H1 (cell line): Measurements from ENCODE around the gene PLXNA4. TPM values are rescaled to one million over a fixed set of nuclear protein-coding genes. Genes with fewer than 3 reads are reported as not detected.

Source experiments
- CTCF ChIA-PET: fragments of 300-600 bp; sonication (Branson Sonifier 250); formaldehyde crosslinking; loops from one replicate; lab custom pipeline; 2021; ENCODE audit not compliant: partially characterized antibody; lab: Charles Lee
- POLR2A ChIA-PET: fragments of 300-600 bp; sonication (Branson Sonifier 250); formaldehyde crosslinking; loops from one replicate; lab custom pipeline; 2021; ENCODE audit warnings: inconsistent platforms; ENCODE audit not compliant: partially characterized antibody; lab: Charles Lee
- DNase-seq, 2 experiments: peaks; one replicate each; pipeline versions ENCODE4 v3.0.0 to v3.0.0-alpha.2; 2010 to 2022; ENCODE audit warnings: low spot score in 2 of 2, low read depth in 1 of 2, mixed read lengths in 1 of 2
- FAIRE-seq: peaks from 2 replicates; lab custom pipeline; 2011; peaks lifted over from hg19 to GRCh38; lab: Jason Lieb, UNC
- H2AFZ ChIP-seq: 2 replicates; pipeline ENCODE4 v1.8.1; 2012; ENCODE audit warnings: low read length, inconsistent platforms
- H2AK5ac ChIP-seq: 2 replicates; pipeline ENCODE4 v1.6.1; 2013; ENCODE audit warnings: low read depth, low read length
- H2BK120ac ChIP-seq: replicated peaks from 2 replicates; pipeline ENCODE3; 2013; ENCODE audit warnings: low read depth, low read length, inconsistent platforms
- H2BK12ac ChIP-seq: 2 replicates; pipeline ENCODE4 v1.6.1; 2013; ENCODE audit warnings: low read depth, low read length
- H2BK15ac ChIP-seq: 2 replicates; pipeline ENCODE4 v1.6.1; 2013; ENCODE audit warnings: low read length
- H2BK20ac ChIP-seq: 2 replicates; pipeline ENCODE4 v1.6.1; 2013; ENCODE audit warnings: low read length
- H2BK5ac ChIP-seq: 2 replicates; pipeline ENCODE4 v1.6.1; 2013; ENCODE audit warnings: low read depth, low read length
- H3K14ac ChIP-seq: 2 replicates; pipeline ENCODE4 v1.6.1; 2013; ENCODE audit warnings: inconsistent platforms; ENCODE audit not compliant: insufficient read length
- H3K18ac ChIP-seq: 2 replicates; pipeline ENCODE4 v1.6.1; 2013; ENCODE audit warnings: low read length; ENCODE audit errors: extremely low read depth
- H3K23ac ChIP-seq: 2 replicates; pipeline ENCODE4 v1.6.1; 2013; ENCODE audit warnings: inconsistent platforms; ENCODE audit not compliant: insufficient read length
- H3K23me2 ChIP-seq: 2 replicates; pipeline ENCODE4 v1.6.1; 2013; ENCODE audit warnings: low read depth, low read length
- H3K27ac ChIP-seq: 2 replicates; pipeline ENCODE4 v1.6.1; 2011; ENCODE audit warnings: low read depth, low read length, inconsistent platforms
- H3K27me3 ChIP-seq, 4 experiments: replicated peaks in 1 of 4; 1 replicate in 1 of 4; 2 replicates in 3 of 4; pipeline versions ENCODE4 v1.6.1 to v1.8.1; 2011 to 2013; ENCODE audit warnings: low read length in 3 of 4, mild to moderate bottlenecking in 3 of 4, inconsistent platforms in 2 of 4, mixed read lengths in 2 of 4, moderate library complexity in 1 of 4; ENCODE audit not compliant: control insufficient read depth in 3 of 4, insufficient read depth in 3 of 4; ENCODE audit errors: extremely low read depth in 1 of 4
- H3K36me3 ChIP-seq, 4 experiments: 2 replicates each; pipeline versions ENCODE4 v1.6.1 to v1.8.1; 2011 to 2013; ENCODE audit warnings: mild to moderate bottlenecking in 4 of 4, low read length in 3 of 4, moderate library complexity in 2 of 4, control low read depth in 1 of 4, inconsistent platforms in 1 of 4; ENCODE audit not compliant: insufficient read depth in 4 of 4, control insufficient read depth in 2 of 4
- H3K4ac ChIP-seq: replicated peaks from 2 replicates; pipeline ENCODE3; 2013; ENCODE audit warnings: low read length, low read depth, mixed read lengths, inconsistent platforms; ENCODE audit not compliant: insufficient read length
- H3K4me1 ChIP-seq, 4 experiments: replicated peaks in 1 of 4; 1 replicate in 1 of 4; 2 replicates in 3 of 4; pipeline versions ENCODE4 v1.6.1 to v1.8.1; 2011 to 2013; ENCODE audit warnings: low read length in 3 of 4, inconsistent platforms in 2 of 4, mixed read lengths in 1 of 4; ENCODE audit not compliant: insufficient read depth in 4 of 4, control insufficient read depth in 3 of 4
- H3K4me2 ChIP-seq, 2 experiments: 2 replicates each; pipeline versions ENCODE4 v1.6.1 to v1.8.1; 2011 to 2013; ENCODE audit warnings: low read depth in 2 of 2, low read length in 2 of 2, control low read depth in 1 of 2, inconsistent platforms in 1 of 2, mild to moderate bottlenecking in 1 of 2; ENCODE audit not compliant: insufficient read depth in 1 of 2
- H3K4me3 ChIP-seq, 4 experiments: fragments of 200-600, 300-600 bp in 1 of 4; sonication (generic), shearing (Covaris generic), sonication (Bioruptor Twin) in 1 of 4; 2 replicates each; pipeline versions ENCODE4 v1.5.1 to v1.8.1; 2011 to 2016; ENCODE audit warnings: low read length in 4 of 4, low read depth in 3 of 4, control low read depth in 2 of 4, inconsistent platforms in 2 of 4, mild to moderate bottlenecking in 2 of 4, mixed read lengths in 1 of 4, moderate library complexity in 1 of 4; ENCODE audit not compliant: insufficient read depth in 2 of 4; ENCODE audit errors: extremely low read depth in 1 of 4
- H3K56ac ChIP-seq: replicated peaks from 2 replicates; pipeline ENCODE3; 2013; ENCODE audit warnings: low read depth, mild to moderate bottlenecking, mixed read lengths, low read length, inconsistent platforms; ENCODE audit not compliant: insufficient read length
- H3K79me1 ChIP-seq: 2 replicates; pipeline ENCODE4 v1.6.1; 2013; ENCODE audit warnings: low read depth, low read length, control low read depth
- H3K79me2 ChIP-seq, 2 experiments: 2 replicates each; pipeline versions ENCODE4 v1.6.1 to v1.8.1; 2012 to 2013; ENCODE audit warnings: low read length in 2 of 2, mild to moderate bottlenecking in 2 of 2, inconsistent platforms in 1 of 2; ENCODE audit not compliant: insufficient read depth in 2 of 2, control insufficient read depth in 1 of 2
- H3K9ac ChIP-seq, 4 experiments: replicated peaks in 1 of 4; 1 replicate in 1 of 4; 2 replicates in 3 of 4; pipeline versions ENCODE4 v1.6.1 to v1.8.1; 2011 to 2013; ENCODE audit warnings: low read depth in 3 of 4, low read length in 3 of 4, control low read depth in 2 of 4, mild to moderate bottlenecking in 2 of 4, moderate library complexity in 2 of 4, inconsistent platforms in 1 of 4; ENCODE audit errors: extremely low read depth in 1 of 4
- H3K9me3 ChIP-seq, 2 experiments: 2 replicates each; pipeline versions ENCODE4 v1.6.1 to v1.8.1; 2012 to 2013; ENCODE audit warnings: mild to moderate bottlenecking in 2 of 2, moderate library complexity in 2 of 2, control low read depth in 1 of 2, inconsistent platforms in 1 of 2, low read depth in 1 of 2, low read length in 1 of 2, mixed read lengths in 1 of 2; ENCODE audit not compliant: insufficient read depth in 2 of 2
- H4K20me1 ChIP-seq, 2 experiments: replicated peaks in 1 of 2; 2 replicates each; pipeline versions ENCODE3 to v1.8.1; 2011 to 2013; ENCODE audit warnings: inconsistent platforms in 2 of 2, low read length in 2 of 2, mild to moderate bottlenecking in 1 of 2; ENCODE audit not compliant: insufficient read depth in 2 of 2, control insufficient read depth in 1 of 2
- H4K5ac ChIP-seq: 2 replicates; pipeline ENCODE4 v1.6.1; 2013; ENCODE audit warnings: low read length, low read depth, mixed read lengths, inconsistent platforms; ENCODE audit not compliant: insufficient read length
- H4K8ac ChIP-seq: 2 replicates; pipeline ENCODE4 v1.8.0; 2013; ENCODE audit warnings: mild to moderate bottlenecking, moderate library complexity, low read length, inconsistent platforms; ENCODE audit not compliant: insufficient read depth; ENCODE audit errors: extremely low read depth
- H4K91ac ChIP-seq: replicated peaks from 2 replicates; pipeline ENCODE3; 2013; ENCODE audit warnings: low read length, mixed read lengths, inconsistent platforms; ENCODE audit not compliant: insufficient read length
- GABPA ChIP-seq: IDR thresholded peaks from 2 replicates; pipeline ENCODE4 v1.6.1; 2011; ENCODE audit warnings: mild to moderate bottlenecking, low read length, moderate library complexity, borderline replicate concordance; ENCODE audit not compliant: insufficient read depth
- JUND ChIP-seq: IDR thresholded peaks from 2 replicates; pipeline ENCODE4 v1.6.1; 2011; ENCODE audit warnings: mild to moderate bottlenecking, improper control_type of control experiment, low read length
- POLR2A ChIP-seq, 2 experiments: IDR thresholded peaks; 1 replicate in 1 of 2; 2 replicates in 1 of 2; pipeline ENCODE4 v1.6.1; 2011; ENCODE audit warnings: low read depth in 2 of 2, low read length in 2 of 2, mild to moderate bottlenecking in 2 of 2; ENCODE audit errors: control extremely low read depth in 1 of 2
- TEAD4 ChIP-seq: IDR thresholded peaks from 2 replicates; pipeline ENCODE4 v1.6.1; 2012; ENCODE audit warnings: low read depth, low read length, inconsistent platforms, mixed read lengths
- WGBS, 2 experiments: shearing (Covaris generic) in 1 of 2; methylation state at CpG; one replicate each; pipeline versions ENCODE4 v1.1.6 to v1.1.7; 2013 to 2015; ENCODE audit warnings: low lambda C conversion rate in 2 of 2, mixed read lengths in 2 of 2, inconsistent platforms in 1 of 2, low coverage in 1 of 2, missing lambda C conversion rate in 1 of 2; ENCODE audit not compliant: insufficient replicate concordance in 2 of 2, insufficient coverage in 1 of 2, insufficient read length in 1 of 2; ENCODE audit errors: extremely low coverage in 1 of 2, missing lambda C conversion rate in 1 of 2; 5-methylcytosine and 5-hydroxymethylcytosine counted together
- polyA plus RNA-seq, 7 experiments: library from polyadenylated mRNA; depleted of rRNA in 3 of 7; stranded (reverse) in 5 of 7; unstranded in 2 of 7; fragments of >200 nt in 5 of 7; fragments of 200-250 nt in 2 of 7; gene quantifications; 1 replicate in 5 of 7; 2 replicates in 1 of 7; 4 replicates in 1 of 7; pipeline versions ENCODE4 v1.2.1 to v1.2.3, GENCODE V29; 2011 to 2013; ENCODE audit warnings: missing spikeins in 2 of 7, mixed read lengths in 2 of 7
- total RNA-seq: library from RNA; stranded (reverse); fragmentation: NEBNext Ultra II Directional; extraction: Animal tissue kit (Norgen Biotek cat#: 25700); gene quantifications from 2 replicates; pipeline ENCODE4 v1.2.1, GENCODE V29; 2021

The PLXNA4 gene
- total and polyA plus RNA-seq, 2 of the 8 experiments (the other 6 are each of a cell fraction or from before 2014, with no cell fraction given), result 0.76 to 0.79 TPM

GRCh38 chr7:132542895-132543294, 33.4 kb downstream of the PLXNA4 start:
- H3K4me3 ChIP-seq, result no peak overlapping the region
- no peak overlapping the region for H4K5ac ChIP-seq
- H3K9me3 ChIP-seq, result no peaks in the 10 kb centered on the region
- DNase-seq (no peak), FAIRE-seq (no peak)
- no peak overlapping the region for H2BK12ac ChIP-seq
- 92% methylated on average over 1 of the region's 1 CpG; no CpG with 5 or more reads in 1 of the 2 experiments for WGBS, 2 experiments
- peaks cover 0 to 8% (median 2%) of the 10 kb centered on the region in 4 experiments; a peak in 3 of 7 replicates for H3K27me3 ChIP-seq
- H3K27ac ChIP-seq, result no peak overlapping the region
- no peaks in the 10 kb centered on the region for H3K79me1 ChIP-seq
- H2BK20ac ChIP-seq, result no peak overlapping the region
- no peak overlapping the region for H2BK15ac ChIP-seq
- no peak overlapping the region for H4K91ac ChIP-seq
- no peak overlapping the region for H3K9ac ChIP-seq
- no peak overlapping the region for H3K14ac ChIP-seq
- H2AFZ ChIP-seq, result no peak overlapping the region
- POLR2A ChIA-PET, result no interaction called here
- H3K23me2 ChIP-seq, result no peaks in the 10 kb centered on the region
- H3K4me1 ChIP-seq, result peaks cover 6 to 12% (median 9%) of the 10 kb centered on the region in 4 experiments; a peak in 6 of 7 replicates
- no peak overlapping the region for H4K8ac ChIP-seq
- H2BK120ac ChIP-seq, result no peak overlapping the region
- no peaks in the 10 kb centered on the region for H3K36me3 ChIP-seq
- H3K56ac ChIP-seq, result no peak overlapping the region
- no peak for TF ChIP-seq JUND
- TF ChIP-seq TEAD4, result no peak
- TF ChIP-seq GABPA, result no peak
- TF ChIP-seq POLR2A (IDR thresholded peaks at IDR 0.05; ENCODE audit: control extremely low read depth in 1 of 2, low read depth in 2 of 2, low read length in 2 of 2), result no peak
- H2BK5ac ChIP-seq, result no peak overlapping the region; the same call in 1 of the 2 replicates
- CTCF ChIA-PET, result interaction anchor here (0.8 to 1.6 kb wide), 5 partner anchors 15 to 83 kb away, joined by 3 to 8 read pairs (median 4); no protein-coding TSS in a partner anchor
- H3K79me2 ChIP-seq, result no peaks in the 10 kb centered on the region
- no peak overlapping the region for H2AK5ac ChIP-seq
- no peak overlapping the region for H3K18ac ChIP-seq
- no peak overlapping the region for H3K4me2 ChIP-seq
- no peak overlapping the region for H3K23ac ChIP-seq
- H3K4ac ChIP-seq, result no peak overlapping the region
- H4K20me1 ChIP-seq, result no peaks in the 10 kb centered on the region
